ENCODE data around the gene PFKFB4. TPM values are rescaled to one million over a fixed set of nuclear protein-coding genes. Genes with fewer than 3 reads are reported as not detected.

The PFKFB4 gene
- total and polyA plus RNA-seq, 9 of the 15 experiments (the other 6 are each of a cell fraction or from before 2014, with no cell fraction given): 0.92 to 56.3 (median 13.5) TPM

GRCh38 chr3:48532977-48533337 is 23.6 kb downstream of the PFKFB4 start:
- no peaks in the 10 kb centered on the region for H4K20me1 ChIP-seq (replicated peaks; ENCODE audit: control insufficient read depth, insufficient read depth, low read length)

GRCh38 chr3:48532271-48532976 is 24.2 kb downstream of the PFKFB4 start:
- POLR2A ChIA-PET: interaction anchor here (1.1 kb wide), 1 partner anchor 150 kb away, joined by 3 read pairs; no protein-coding TSS in a partner anchor
- Histone ChIP-seq H3K9ac (ENCODE audit: insufficient read depth in 1 of 2, low read depth in 2 of 2, low read length in 2 of 2) (no peak overlapping the region), H3K4me2 (ENCODE audit: insufficient read depth, low read length) (no peak overlapping the region), H3K4me3 (no peak overlapping the region), H3K27ac (ENCODE audit: extremely low read depth, low read depth, low read length) (no peak overlapping the region), H4K20me1 (replicated peaks; ENCODE audit: control insufficient read depth, insufficient read depth, low read length) (no peaks in the 10 kb centered on the region), H3K4me1 (replicated peaks in 1 of 2; ENCODE audit: control insufficient read depth in 2 of 2, insufficient read depth in 2 of 2, low read length in 2 of 2) (no peaks in the 10 kb centered on the region), H3K36me3 (ENCODE audit: control insufficient read depth, insufficient read depth, low read length) (peaks cover 62% of the 10 kb centered on the region), H3K9me3 (replicated peaks; ENCODE audit: control insufficient read depth, insufficient read depth, low read depth, low read length) (no peaks in the 10 kb centered on the region), H3K79me2 (ENCODE audit: control insufficient read depth, insufficient read depth, low read length) (no peaks in the 10 kb centered on the region), H3K27me3 (ENCODE audit: control insufficient read depth in 2 of 2, insufficient read depth in 2 of 2, low read length in 2 of 2) (no peaks in the 10 kb centered on the region), H2AFZ (ENCODE audit: low read depth, low read length) (no peak overlapping the region), H3K9me1 (ENCODE audit: control insufficient read depth, insufficient read depth, low read length) (peaks cover 4% of the 10 kb centered on the region)
- CTCF ChIA-PET (ENCODE audit: low intra/inter-chr PET ratio): interaction anchor here (0.6 kb wide), 1 partner anchor 267 kb away, joined by 3 read pairs; no protein-coding TSS in a partner anchor
- in situ Hi-C loops (cut with MboI): no loop called here
- 80% methylated on average over 6 of the region's 6 CpGs for WGBS (ENCODE audit: insufficient coverage, low coverage, missing lambda C conversion rate)
- no TSS peak for BruUV-seq (replicated peaks)
- FAIRE-seq (no peak), ATAC-seq (no peak), DNase-seq (ENCODE audit: extremely low read depth in 1 of 4, low spot score in 3 of 4) (no peak)
- intact Hi-C loops (cut with micrococcal nuclease): no loop called here
- no peak for TF ChIP-seq FOS (IDR thresholded peaks at IDR 0.05; ENCODE audit: extremely low read depth, insufficient read length)
- no peak for TF ChIP-seq RERE (CRISPR knock-in tag; IDR thresholded peaks at IDR 0.05; ENCODE audit: borderline replicate concordance)
- TF ChIP-seq UBTF (IDR thresholded peaks at IDR 0.05; ENCODE audit: borderline replicate concordance in 1 of 2, low read depth in 2 of 2, low read length in 2 of 2): no peak
- TF ChIP-seq ZNF57 (CRISPR knock-in tag; IDR thresholded peaks at IDR 0.05): no peak
- TF ChIP-seq ZNF165 (CRISPR knock-in tag; IDR thresholded peaks at IDR 0.05; ENCODE audit: borderline replicate concordance): no peak

More at GRCh38 chr3:48532977-48533337, 23.6 kb downstream of the PFKFB4 start:
- no TSS peak for BruUV-seq (replicated peaks)
- intact Hi-C loops (cut with micrococcal nuclease) (no loop called here), in situ Hi-C loops (cut with MboI) (no loop called here)
- 61% methylated on average over 2 of the region's 2 CpGs for WGBS (ENCODE audit: insufficient coverage, low coverage, missing lambda C conversion rate)
- TF ChIP-seq ZNF121 (CRISPR knock-in tag; conservative IDR thresholded peaks at IDR 0.05) (peak; percentile 52; the same call in 1 of the 2 replicates), PCBP1 (IDR thresholded peaks at IDR 0.05; ENCODE audit: low read depth, low read length, poor library complexity, severe bottlenecking) (no peak)
- H2AFZ ChIP-seq (ENCODE audit: low read depth, low read length): no peak overlapping the region
- DNase-seq (ENCODE audit: extremely low read depth in 1 of 4, low spot score in 3 of 4) (no peak), FAIRE-seq (no peak), ATAC-seq (no peak)
- H3K27me3 ChIP-seq (ENCODE audit: control insufficient read depth in 2 of 2, insufficient read depth in 2 of 2, low read length in 2 of 2): no peaks in the 10 kb centered on the region
- H3K9ac ChIP-seq (ENCODE audit: insufficient read depth in 1 of 2, low read depth in 2 of 2, low read length in 2 of 2): no peak overlapping the region
- no peaks in the 10 kb centered on the region for H3K79me2 ChIP-seq (ENCODE audit: control insufficient read depth, insufficient read depth, low read length)
- ChIA-PET CTCF (ENCODE audit: low intra/inter-chr PET ratio) (interaction anchor here (0.6 kb wide), 1 partner anchor 268 kb away, joined by 3 read pairs; no protein-coding TSS in a partner anchor), POLR2A (no interaction called here)
- peaks cover 66% of the 10 kb centered on the region for H3K36me3 ChIP-seq (ENCODE audit: control insufficient read depth, insufficient read depth, low read length)
- no peak overlapping the region for H3K4me3 ChIP-seq
- no peaks in the 10 kb centered on the region for H3K4me1 ChIP-seq (replicated peaks in 1 of 2; ENCODE audit: control insufficient read depth in 2 of 2, insufficient read depth in 2 of 2, low read length in 2 of 2)
- H3K9me3 ChIP-seq (replicated peaks; ENCODE audit: control insufficient read depth, insufficient read depth, low read depth, low read length): no peaks in the 10 kb centered on the region
- no peak overlapping the region for H3K27ac ChIP-seq (ENCODE audit: extremely low read depth, low read depth, low read length)
- H3K4me2 ChIP-seq (ENCODE audit: insufficient read depth, low read length): no peak overlapping the region
- H3K9me1 ChIP-seq (ENCODE audit: control insufficient read depth, insufficient read depth, low read length): peaks cover 4% of the 10 kb centered on the region

Measured in K562 (cell line).